ENCODE results near the gene GALNT2.

Gene GALNT2

GRCh38 chr1:230189341-230189740, 122.3 kb downstream of the GALNT2 start:
- peaks cover 4% of the 10 kb centered on the region for H3K36me3 ChIP-seq (ENCODE audit: insufficient read depth, low read length)
- H3K4me3 ChIP-seq (ENCODE audit: low read length): no peak overlapping the region
- no peak overlapping the region for H2AFZ ChIP-seq (ENCODE audit: low read depth, low read length)
- H3K9me3 ChIP-seq (ENCODE audit: low read length): peaks cover 2% of the 10 kb centered on the region
- H3K4me1 ChIP-seq (ENCODE audit: insufficient read depth, low read length): peaks cover 16% of the 10 kb centered on the region
- no peaks in the 10 kb centered on the region for H3K27me3 ChIP-seq (ENCODE audit: insufficient read depth, low read length)

- Histone ChIP-seq H3K4me1 (ENCODE audit: insufficient read depth, low read length) (peaks cover 16% of the 10 kb centered on the region), H3K27me3 (ENCODE audit: insufficient read depth, low read length) (no peaks in the 10 kb centered on the region), H3K4me3 (ENCODE audit: low read length) (no peak overlapping the region), H2AFZ (ENCODE audit: low read depth, low read length) (no peak overlapping the region), H3K9me3 (ENCODE audit: low read length) (peaks cover 2% of the 10 kb centered on the region), H3K36me3 (ENCODE audit: insufficient read depth, low read length) (peaks cover 4% of the 10 kb centered on the region)
Observed at GRCh38 chr1:230189824-230190223, 122.8 kb downstream of the GALNT2 start.

GRCh38 chr1:230191079-230191804, 124.2 kb downstream of the GALNT2 start:
- no peaks in the 10 kb centered on the region for H3K27me3 ChIP-seq (ENCODE audit: insufficient read depth, low read length)
- no peak overlapping the region for H3K4me3 ChIP-seq (ENCODE audit: low read length)
- H3K9me3 ChIP-seq (ENCODE audit: low read length): no peaks in the 10 kb centered on the region
- H3K36me3 ChIP-seq (ENCODE audit: insufficient read depth, low read length): peaks cover 4% of the 10 kb centered on the region
- no peak overlapping the region for H2AFZ ChIP-seq (ENCODE audit: low read depth, low read length)
- H3K4me1 ChIP-seq (ENCODE audit: insufficient read depth, low read length): peaks cover 4% of the 10 kb centered on the region

- Histone ChIP-seq H3K9me3 (ENCODE audit: low read length) (no peaks in the 10 kb centered on the region), H3K27me3 (ENCODE audit: insufficient read depth, low read length) (no peaks in the 10 kb centered on the region), H3K36me3 (ENCODE audit: insufficient read depth, low read length) (peaks cover 4% of the 10 kb centered on the region), H3K4me3 (ENCODE audit: low read length) (no peak overlapping the region), H2AFZ (ENCODE audit: low read depth, low read length) (no peak overlapping the region), H3K4me1 (ENCODE audit: insufficient read depth, low read length) (no peaks in the 10 kb centered on the region)
Observed at GRCh38 chr1:230191855-230192254, 124.8 kb downstream of the GALNT2 start.

- H3K4me3 ChIP-seq (ENCODE audit: low read length): no peak overlapping the region
- H3K27me3 ChIP-seq (ENCODE audit: insufficient read depth, low read length): no peaks in the 10 kb centered on the region
- no peaks in the 10 kb centered on the region for H3K9me3 ChIP-seq (ENCODE audit: low read length)
- H2AFZ ChIP-seq (ENCODE audit: low read depth, low read length): no peak overlapping the region
- peaks cover 4% of the 10 kb centered on the region for H3K36me3 ChIP-seq (ENCODE audit: insufficient read depth, low read length)
- no peaks in the 10 kb centered on the region for H3K4me1 ChIP-seq (ENCODE audit: insufficient read depth, low read length)
Observed at GRCh38 chr1:230194525-230194924, 127.5 kb downstream of the GALNT2 start.

GRCh38 chr1:230195199-230195598, 128.2 kb downstream of the GALNT2 start:
- Histone ChIP-seq H3K9me3 (ENCODE audit: low read length) (no peaks in the 10 kb centered on the region), H2AFZ (ENCODE audit: low read depth, low read length) (no peak overlapping the region), H3K36me3 (ENCODE audit: insufficient read depth, low read length) (peaks cover 4% of the 10 kb centered on the region), H3K4me1 (ENCODE audit: insufficient read depth, low read length) (no peaks in the 10 kb centered on the region), H3K4me3 (ENCODE audit: low read length) (no peak overlapping the region), H3K27me3 (ENCODE audit: insufficient read depth, low read length) (no peaks in the 10 kb centered on the region)

GRCh38 chr1:230196077-230196476, 129.0 kb downstream of the GALNT2 start:
- no peaks in the 10 kb centered on the region for H3K9me3 ChIP-seq (ENCODE audit: low read length)

GRCh38 chr1:230197644-230198567, 130.9 kb downstream of the GALNT2 start:
- Histone ChIP-seq H3K4me1 (ENCODE audit: insufficient read depth, low read length) (peaks cover 4% of the 10 kb centered on the region), H2AFZ (ENCODE audit: low read depth, low read length) (no peak overlapping the region), H3K36me3 (ENCODE audit: insufficient read depth, low read length) (peaks cover 5% of the 10 kb centered on the region), H3K27me3 (ENCODE audit: insufficient read depth, low read length) (no peaks in the 10 kb centered on the region), H3K9me3 (ENCODE audit: low read length) (no peaks in the 10 kb centered on the region), H3K4me3 (ENCODE audit: low read length) (no peak overlapping the region)

More at GRCh38 chr1:230196077-230196476, 129.0 kb downstream of the GALNT2 start:
- Histone ChIP-seq H3K27me3 (ENCODE audit: insufficient read depth, low read length) (no peaks in the 10 kb centered on the region), H3K4me1 (ENCODE audit: insufficient read depth, low read length) (peaks cover 4% of the 10 kb centered on the region), H3K36me3 (ENCODE audit: insufficient read depth, low read length) (peaks cover 4% of the 10 kb centered on the region), H3K4me3 (ENCODE audit: low read length) (no peak overlapping the region), H2AFZ (ENCODE audit: low read depth, low read length) (no peak overlapping the region)

- Histone ChIP-seq H3K4me1 (ENCODE audit: insufficient read depth, low read length) (peaks cover 4% of the 10 kb centered on the region), H3K36me3 (ENCODE audit: insufficient read depth, low read length) (peaks cover 10% of the 10 kb centered on the region), H2AFZ (ENCODE audit: low read depth, low read length) (no peak overlapping the region), H3K9me3 (ENCODE audit: low read length) (no peaks in the 10 kb centered on the region), H3K4me3 (ENCODE audit: low read length) (no peak overlapping the region), H3K27me3 (ENCODE audit: insufficient read depth, low read length) (no peaks in the 10 kb centered on the region)
Observed at GRCh38 chr1:230199034-230199433, 132.0 kb downstream of the GALNT2 start.

GRCh38 chr1:230199554-230199953, 132.5 kb downstream of the GALNT2 start:
- H3K27me3 ChIP-seq (ENCODE audit: insufficient read depth, low read length): no peaks in the 10 kb centered on the region
- no peak overlapping the region for H2AFZ ChIP-seq (ENCODE audit: low read depth, low read length)

GRCh38 chr1:230200276-230200675, 133.2 kb downstream of the GALNT2 start:
- H3K36me3 ChIP-seq (ENCODE audit: insufficient read depth, low read length): peaks cover 21% of the 10 kb centered on the region
- no peaks in the 10 kb centered on the region for H3K27me3 ChIP-seq (ENCODE audit: insufficient read depth, low read length)

More at GRCh38 chr1:230199554-230199953, 132.5 kb downstream of the GALNT2 start:
- peaks cover 4% of the 10 kb centered on the region for H3K4me1 ChIP-seq (ENCODE audit: insufficient read depth, low read length)
- H3K4me3 ChIP-seq (ENCODE audit: low read length): no peak overlapping the region
- peaks cover 15% of the 10 kb centered on the region for H3K36me3 ChIP-seq (ENCODE audit: insufficient read depth, low read length)
- H3K9me3 ChIP-seq (ENCODE audit: low read length): no peaks in the 10 kb centered on the region

GRCh38 chr1:230201445-230201844, 134.4 kb downstream of the GALNT2 start:
- Histone ChIP-seq H3K4me3 (ENCODE audit: low read length) (no peak overlapping the region), H2AFZ (ENCODE audit: low read depth, low read length) (no peak overlapping the region)

More at GRCh38 chr1:230200276-230200675, 133.2 kb downstream of the GALNT2 start:
- Histone ChIP-seq H3K9me3 (ENCODE audit: low read length) (no peaks in the 10 kb centered on the region), H2AFZ (ENCODE audit: low read depth, low read length) (no peak overlapping the region), H3K4me1 (ENCODE audit: insufficient read depth, low read length) (peaks cover 4% of the 10 kb centered on the region), H3K4me3 (ENCODE audit: low read length) (no peak overlapping the region)

GRCh38 chr1:230204842-230205241, 137.8 kb downstream of the GALNT2 start:
- no peak overlapping the region for H3K4me3 ChIP-seq (ENCODE audit: low read length)
- H3K27me3 ChIP-seq (ENCODE audit: insufficient read depth, low read length): no peaks in the 10 kb centered on the region
- H3K4me1 ChIP-seq (ENCODE audit: insufficient read depth, low read length): peaks cover 4% of the 10 kb centered on the region
- no peak overlapping the region for H2AFZ ChIP-seq (ENCODE audit: low read depth, low read length)
- H3K9me3 ChIP-seq (ENCODE audit: low read length): no peaks in the 10 kb centered on the region
- peaks cover 21% of the 10 kb centered on the region for H3K36me3 ChIP-seq (ENCODE audit: insufficient read depth, low read length)

More at GRCh38 chr1:230201445-230201844, 134.4 kb downstream of the GALNT2 start:
- H3K4me1 ChIP-seq (ENCODE audit: insufficient read depth, low read length): peaks cover 4% of the 10 kb centered on the region
- peaks cover 21% of the 10 kb centered on the region for H3K36me3 ChIP-seq (ENCODE audit: insufficient read depth, low read length)
- H3K27me3 ChIP-seq (ENCODE audit: insufficient read depth, low read length): no peaks in the 10 kb centered on the region
- no peaks in the 10 kb centered on the region for H3K9me3 ChIP-seq (ENCODE audit: low read length)
